HT-29 (cell line): Measurements from ENCODE around the gene AK1. TPM values are rescaled to one million over a fixed set of nuclear protein-coding genes. Genes with fewer than 3 reads are reported as not detected.
"Not testable (repeated sequence)": the region's sequence is repeated elsewhere in the genome, so short reads cannot be mapped to it uniquely, and the experiment has no call there.

ENCODE experiments used
- DNase-seq: peaks from one replicate; pipeline ENCODE4 v3.0.0-alpha.2; 2015; ENCODE audit warnings: low spot score
- total RNA-seq: library from RNA; depleted of rRNA; stranded (reverse); fragments of >200 nt; shearing (Covaris generic); gene quantifications from 2 replicates; pipeline ENCODE4 v1.2.3, GENCODE V29; 2014

The AK1 gene
- total RNA-seq, 1 experiment from 2014 or later, result 101 TPM

DNA sequence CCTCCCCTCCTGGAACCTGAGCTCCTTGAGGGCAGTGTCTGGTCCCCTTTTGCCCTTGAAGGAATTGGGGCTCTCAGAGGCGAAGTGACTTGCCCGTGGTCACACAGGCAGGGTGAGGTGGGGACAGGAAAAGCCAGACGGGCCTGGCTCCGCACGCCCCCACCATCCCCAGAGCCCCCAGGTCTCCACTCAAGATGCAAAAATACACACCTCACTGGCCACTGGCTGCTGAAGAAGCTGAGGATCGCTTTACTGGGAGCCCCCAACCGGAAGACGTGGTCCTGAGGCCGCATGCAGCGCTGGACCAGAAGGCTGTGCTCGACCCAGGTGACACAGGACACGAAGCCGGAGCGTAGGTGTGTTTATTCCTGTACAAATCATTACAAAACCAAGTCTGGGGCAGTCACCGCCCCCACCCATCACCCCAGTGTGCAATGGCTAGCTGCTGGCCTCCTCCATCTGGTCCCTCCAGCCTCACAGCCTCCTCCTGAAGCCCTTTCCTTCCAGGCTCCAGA lies 7.6 kb upstream of the AK1 start:
- DNase-seq, result no peak

DNA sequence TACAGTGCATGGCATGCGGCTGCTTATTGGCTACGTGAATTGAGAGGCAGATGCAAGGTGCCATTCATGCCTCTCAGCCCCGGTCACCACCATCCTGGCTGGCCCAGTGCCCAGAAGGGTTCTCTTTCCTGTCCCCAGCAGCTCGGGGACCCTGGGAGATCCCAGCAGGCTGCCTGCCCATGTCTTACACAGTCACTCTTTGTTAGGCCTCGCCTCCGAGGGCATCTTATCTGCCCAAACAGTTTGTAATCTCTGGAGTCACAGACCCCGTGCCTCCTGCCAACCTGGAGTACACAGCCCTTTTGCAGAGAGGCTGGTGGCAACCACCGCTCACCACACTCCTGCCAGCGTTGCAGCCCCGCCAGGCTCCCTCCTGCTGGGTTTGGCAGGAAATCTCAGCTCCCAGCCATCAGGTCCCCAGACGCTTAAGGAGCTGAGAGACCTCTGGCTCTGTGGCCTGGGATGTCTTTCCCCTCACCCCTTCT lies 7.0 kb upstream of the AK1 start:
- no peak for DNase-seq

DNA sequence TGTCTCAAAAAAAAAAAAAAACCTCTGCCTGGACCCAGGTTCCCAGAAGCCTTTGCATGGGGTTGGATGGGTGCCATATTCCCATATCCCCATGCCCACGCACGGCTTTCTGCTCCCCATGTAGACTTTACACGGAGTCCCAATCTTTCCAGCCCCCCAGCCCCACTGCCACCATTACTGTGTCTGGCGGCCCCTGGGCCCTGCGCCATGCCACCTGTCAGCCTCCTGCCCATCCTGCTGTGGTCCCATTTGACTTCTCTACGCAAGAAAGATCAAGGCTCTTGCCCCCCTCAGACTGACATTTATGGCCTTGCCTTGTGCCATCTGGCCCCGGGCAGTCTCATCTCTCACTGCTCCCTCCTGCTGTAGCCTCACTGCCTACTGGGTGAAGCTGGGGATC lies 6.5 kb upstream of the AK1 start:
- DNase-seq, result no peak

DNA sequence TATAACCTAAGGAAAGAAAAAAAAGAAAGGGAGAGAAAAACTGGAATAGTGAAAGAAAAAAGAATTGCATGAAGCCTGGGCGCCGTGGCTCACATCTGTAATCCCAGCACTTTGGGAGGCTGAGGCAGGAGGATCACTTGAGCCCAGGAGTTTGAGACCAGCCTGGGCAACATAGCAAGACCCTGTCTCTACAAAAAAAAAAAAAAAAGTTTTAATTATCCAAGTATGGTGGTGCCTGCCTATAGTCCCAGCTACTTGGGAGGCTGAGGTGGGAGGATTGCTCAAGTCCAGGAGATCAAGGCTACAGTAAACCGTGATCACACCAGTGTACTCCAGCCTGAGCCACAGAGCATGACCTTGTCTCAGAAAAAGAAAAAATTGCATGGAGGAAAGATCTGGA lies 4.2 kb upstream of the AK1 start:
- not testable (repeated sequence) for DNase-seq

DNA sequence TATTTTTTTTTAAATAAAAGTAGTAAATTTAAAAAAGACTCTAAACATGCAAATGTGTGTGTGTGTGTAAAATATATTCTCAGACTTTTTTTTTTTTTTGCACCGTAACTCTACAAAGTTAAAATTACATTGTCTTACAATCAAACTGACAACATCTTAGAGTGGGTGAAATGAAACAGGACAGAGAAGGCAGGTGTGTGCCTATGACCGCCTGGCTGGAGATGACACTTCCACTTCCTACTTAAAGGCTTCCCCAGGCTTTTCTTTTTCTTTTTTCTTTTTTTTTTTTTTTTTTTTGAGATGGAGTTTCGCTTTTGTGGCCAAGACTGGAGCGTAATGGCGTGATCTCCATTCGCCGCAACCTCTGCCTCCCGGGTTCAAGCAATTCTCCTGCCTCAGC lies 2.7 kb upstream of the AK1 start:
- DNase-seq, result no peak

DNA sequence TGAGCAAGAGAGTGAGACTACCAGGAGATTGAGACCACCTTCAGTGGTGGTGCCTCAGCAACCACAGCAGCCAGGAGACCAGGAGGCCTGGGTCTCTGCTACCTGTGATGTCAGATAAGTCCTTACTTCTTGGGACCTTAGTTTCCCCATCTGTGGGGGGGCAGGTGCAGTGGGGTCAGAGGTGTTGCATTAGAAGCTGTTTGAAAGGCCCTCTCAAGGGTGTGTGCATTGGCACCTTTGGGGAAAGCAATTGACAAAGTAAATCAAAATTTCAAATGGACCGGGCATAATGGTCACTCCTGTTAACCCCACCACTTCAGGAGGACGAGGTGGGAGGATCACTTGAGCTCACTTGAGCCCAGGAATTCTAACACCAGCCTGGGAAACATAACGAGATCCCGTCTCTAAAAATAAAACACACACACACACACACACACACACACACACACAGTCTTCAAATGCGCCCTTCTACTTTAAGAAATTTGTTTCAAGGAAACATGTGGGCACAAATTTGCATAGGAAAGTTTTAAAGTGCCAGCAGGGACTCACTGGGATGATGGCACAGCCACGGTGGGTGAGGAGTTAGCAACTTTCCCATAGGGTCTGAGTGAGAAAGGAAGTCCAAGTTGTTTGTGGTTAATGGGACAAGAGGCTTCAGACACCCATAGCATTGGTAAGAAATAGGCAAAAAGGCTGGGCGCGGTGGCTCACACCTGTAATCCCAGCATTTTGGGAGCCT lies 1.3 kb upstream of the AK1 start:
- no peak for DNase-seq

DNA sequence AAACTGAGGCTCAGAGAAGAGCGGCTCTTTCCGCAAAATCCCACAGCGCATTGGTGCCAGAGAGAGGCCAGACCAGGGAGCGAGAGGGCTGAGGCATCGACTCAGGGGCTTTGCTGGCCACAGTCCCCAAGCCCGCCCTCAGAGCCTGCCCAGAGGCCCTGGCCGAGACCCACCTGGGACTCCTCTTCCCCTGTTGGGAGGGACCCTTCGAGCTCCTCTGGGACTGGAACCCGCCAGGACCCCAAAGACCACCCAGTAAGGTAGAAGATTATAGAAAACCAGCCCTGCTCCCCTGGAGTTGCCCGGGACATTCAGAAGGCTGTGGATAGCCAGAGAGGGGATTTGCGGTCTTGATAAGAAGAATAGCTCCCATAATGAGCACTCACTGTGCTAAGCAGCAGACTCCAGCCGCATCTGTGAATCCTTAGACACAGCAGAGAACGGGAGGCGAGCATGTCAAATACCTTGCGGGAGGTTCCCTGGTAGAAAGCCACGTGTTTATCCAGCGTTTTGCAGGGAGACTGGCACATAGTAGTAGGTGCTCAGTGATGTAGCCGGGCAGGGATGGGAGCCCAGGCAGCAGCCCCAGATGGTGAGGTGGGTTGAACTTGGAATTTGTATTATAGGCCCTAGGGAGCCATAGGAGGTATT lies 651 bp upstream of the AK1 start:
- DNase-seq, result no peak

DNA sequence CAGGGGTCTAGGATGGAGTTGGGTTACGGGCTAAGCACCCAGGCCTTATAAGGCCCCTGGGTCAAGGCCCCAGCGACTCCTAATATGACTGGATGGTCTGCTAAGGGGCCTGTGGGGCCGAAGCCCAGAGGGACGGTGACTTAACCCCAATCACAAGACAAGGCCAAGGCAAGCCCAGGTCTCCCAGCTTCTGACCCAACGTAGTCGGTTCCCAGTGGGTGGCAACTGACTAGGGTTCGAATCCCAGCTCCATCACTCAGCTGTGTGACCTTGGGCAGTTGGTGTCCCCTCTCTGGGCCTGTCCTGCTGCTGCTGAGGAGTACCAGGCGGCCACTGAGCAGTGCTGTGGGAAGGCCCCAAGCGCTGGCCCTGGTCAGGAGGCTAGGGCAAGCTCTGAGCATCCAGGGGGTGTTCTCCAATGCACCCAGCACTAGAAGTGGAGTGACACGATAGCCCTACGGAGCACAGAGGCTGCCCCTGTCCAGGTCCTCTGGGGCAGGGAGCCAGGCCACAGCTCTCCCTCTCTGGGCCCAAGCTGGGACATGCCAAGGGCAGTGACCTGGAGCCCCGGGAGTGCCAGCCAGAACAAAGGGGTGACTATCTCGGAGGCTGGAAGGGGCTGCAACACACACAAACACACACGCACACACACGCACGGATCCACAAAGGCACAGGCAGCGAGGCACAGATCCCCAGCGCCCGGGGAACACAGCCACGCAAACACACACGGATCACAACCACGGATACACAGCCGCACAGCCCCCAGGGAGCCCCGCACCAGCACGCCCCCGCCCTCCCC lies 512 bp downstream of the AK1 start:
- no peak for DNase-seq

DNA sequence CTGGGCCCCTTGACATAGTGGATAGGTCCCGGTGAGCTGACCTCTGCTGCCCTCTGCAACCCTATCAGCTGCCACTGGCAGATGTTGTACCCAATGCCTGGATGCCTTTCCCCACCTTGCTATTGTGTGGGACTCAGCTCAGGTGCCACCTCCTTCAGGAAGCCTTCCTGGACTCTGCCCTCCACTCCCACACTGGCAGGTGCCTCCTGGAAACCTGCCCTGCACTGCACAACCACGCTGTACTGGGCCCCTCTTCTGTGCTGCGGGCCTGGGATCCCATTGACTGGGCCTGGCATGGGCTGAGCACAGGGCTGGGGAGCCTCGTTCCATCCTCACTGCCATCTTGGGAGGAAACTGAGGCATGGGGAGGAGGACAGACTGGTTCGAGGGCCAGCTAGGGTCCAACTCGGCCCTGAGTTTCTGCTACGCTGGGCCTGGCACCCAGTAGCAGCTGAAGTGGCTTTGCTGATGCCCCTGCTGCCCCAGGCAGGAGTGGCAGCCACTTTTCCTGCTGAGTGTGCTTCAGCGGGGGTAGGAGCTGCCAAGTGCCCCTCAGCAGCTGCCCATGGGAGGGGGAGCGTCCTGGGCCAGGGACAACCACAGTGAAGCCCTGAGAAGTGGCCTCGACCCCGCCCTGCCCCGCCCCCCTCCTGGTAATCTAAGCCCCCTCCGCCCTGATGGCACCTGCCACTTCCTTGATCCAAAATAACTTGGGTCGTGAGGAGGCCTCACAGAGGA lies 1.3 kb downstream of the AK1 start:
- DNase-seq, result no peak

DNA sequence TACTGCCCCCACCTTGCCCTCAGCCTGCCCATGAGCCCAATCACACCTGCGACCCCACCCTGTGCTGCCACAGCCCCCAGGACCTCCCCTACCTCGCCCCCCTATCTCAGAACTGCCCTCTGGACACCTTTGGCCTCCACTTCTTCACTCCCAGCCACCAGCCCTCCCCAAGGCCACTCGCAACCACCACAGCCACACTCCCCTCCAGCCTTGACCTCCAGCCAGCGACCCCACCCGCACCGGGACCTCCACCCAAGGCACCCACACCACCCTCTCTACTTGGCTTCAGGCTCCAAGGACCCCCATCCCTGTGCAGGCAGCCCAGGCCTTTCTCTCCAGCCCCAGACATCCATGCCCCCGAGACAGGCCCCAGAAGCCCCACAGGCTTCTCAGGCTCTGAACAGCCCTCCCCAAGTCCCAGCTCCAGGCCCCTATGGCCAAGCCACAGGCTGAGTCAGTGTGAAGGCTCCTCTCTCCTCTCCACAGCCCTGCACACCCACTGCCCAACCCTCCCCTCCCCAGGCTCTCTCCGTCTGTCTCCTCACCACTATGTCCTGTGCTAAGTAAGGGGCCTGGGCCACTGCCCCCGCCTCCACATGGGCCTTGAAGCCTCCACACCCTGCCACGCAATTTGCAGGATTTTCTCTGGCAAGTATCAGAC lies 2.0 kb downstream of the AK1 start:
- no peak for DNase-seq

DNA sequence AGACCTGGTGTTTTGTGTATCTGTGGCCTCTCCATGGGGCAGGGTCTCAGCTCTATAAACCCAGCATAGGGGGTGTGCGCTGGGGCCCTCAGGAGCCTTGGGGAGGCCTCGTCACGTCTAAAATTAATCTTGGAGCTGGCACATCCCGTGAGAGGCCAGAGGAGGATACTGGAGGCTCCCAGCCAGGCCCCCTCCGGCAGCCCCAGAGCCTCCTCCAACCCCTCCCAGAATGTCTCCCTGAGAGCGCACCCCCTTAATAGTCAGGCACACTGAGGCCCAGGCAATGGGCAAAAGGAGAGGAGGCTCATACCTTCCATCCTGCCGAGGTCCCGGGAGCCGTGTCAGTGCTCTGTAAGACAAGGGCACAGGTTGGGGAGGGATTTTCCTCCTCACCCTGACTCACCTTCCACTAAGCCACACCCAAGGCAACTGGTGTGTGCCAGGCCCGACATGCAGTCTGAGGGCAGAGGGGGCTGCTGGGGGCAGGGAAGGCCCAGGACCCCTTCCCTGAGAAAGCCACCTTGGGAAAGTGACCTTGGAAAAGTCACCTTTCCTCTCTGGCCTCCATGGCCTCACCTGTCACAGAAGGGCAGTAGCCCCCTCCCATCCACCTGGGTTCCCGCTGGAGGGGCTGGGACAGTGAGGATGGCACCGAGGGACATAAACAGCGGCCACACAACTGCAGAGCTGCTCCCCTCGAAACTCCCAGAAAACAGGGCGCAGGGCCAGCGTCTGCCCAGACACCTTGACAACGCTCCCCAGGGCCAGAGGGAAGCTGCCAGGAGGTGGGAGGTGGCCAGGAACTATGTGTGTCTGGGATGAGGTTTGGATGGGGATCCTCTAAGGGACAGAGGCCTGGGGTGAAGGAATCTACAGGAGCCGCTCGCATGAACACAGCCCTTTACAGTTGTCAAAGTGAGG lies 2.9 kb downstream of the AK1 start:
- DNase-seq, result no peak

DNA sequence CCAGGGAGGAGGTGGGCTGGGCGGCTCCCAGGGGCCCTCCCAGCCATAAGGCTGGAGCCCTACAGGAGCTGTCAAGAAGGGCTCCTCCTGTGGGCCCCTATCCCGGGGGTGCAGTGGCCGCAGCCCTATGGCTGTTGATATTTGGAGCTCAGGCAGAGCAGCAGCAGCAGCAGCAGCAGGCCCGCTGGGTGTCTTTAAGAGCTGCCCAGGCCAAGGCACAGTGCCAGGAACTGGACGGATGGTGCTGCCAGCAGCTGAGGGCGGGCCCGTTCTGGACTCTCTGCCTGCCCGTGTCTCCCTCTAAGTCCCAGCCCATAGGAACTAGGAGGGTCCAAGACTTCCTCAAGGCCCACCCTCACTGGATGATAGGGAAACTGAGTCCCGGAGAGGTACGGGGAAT lies 3.6 kb downstream of the AK1 start:
- no peak for DNase-seq

DNA sequence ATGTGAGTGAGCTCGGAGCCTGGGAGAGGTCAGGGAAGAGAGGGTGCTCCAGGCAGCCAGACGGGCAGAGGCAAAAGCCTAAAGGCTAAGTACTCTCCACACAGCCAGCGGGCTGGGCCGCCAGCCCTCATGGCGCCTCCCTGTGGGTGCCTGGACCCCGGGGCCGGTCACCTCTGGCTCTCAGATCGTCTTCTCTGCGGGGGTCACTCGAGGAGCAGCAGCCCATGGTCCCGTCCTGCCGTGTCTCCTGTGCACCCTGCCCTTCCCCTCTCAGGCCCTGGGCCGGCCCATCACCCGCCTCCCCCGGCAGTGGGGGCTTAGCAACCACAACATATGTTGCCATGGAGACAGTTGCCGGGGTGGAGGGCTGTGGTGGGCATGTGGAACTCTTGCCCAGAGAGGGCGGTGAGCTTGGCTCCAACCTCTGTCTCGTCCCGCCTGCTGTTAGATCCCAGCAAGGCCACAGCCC lies 4.2 kb downstream of the AK1 start:
- no peak for DNase-seq

DNA sequence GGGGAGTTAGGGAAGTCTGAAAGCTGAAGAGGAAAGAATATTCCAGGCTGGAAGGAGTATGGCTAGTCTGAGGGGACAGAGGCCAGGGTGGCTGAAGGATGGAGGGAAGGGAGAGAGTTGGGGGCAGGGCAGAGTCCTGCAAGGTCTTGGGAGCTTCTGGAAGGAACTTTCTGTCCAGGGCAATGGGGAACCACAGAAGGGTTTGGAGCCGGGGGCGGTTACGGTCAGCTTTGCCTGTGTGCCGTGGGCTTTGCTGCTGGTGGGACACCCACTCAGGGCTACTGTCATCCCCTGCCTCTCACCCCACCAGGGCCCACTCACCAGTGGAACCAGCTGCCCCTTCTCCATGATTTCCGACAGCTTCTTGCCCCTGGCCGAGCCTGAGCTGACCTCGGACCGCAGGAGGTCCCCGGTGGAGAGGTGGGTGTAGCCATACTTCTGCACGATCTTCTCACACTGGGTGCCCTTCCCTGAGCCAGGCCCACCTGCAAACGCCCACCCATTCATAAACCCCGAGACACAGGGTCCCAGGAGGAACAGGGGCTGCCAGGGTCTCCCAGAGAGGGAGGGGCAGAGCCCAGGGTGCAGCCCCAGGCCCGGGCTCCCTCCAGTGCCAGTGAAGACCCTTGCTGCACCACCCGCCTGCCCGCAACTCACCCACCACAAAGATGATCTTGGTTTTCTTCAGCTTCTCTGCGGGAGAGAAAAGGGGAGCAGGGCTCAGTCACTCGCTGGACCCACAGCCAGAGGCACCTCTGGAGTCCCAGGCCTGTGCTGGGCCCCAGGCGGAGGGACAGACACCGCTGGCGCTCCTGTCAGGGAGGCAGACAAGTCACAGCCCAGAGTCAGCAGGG lies 4.9 kb downstream of the AK1 start:
- no peak for DNase-seq

DNA sequence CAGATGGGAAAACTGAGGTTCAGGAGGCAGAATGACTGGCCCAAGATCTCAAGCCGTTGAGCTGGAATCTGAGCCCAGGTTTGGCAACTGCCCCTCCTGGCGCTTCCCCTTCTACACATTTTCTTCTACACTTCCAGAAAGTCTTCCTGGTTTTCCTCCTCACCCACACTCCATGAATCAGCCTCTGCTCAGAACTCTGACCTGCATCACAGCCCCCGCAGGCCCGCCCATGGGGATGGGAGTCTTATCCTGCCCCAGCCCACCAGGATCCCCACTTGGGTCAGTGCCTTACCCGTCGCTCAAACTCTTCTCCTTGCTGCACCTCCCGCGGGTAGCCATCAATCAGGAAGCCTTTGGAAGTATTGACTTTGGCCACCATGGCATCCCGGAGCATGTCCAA lies 5.9 kb downstream of the AK1 start:
- DNase-seq, result no peak

DNA sequence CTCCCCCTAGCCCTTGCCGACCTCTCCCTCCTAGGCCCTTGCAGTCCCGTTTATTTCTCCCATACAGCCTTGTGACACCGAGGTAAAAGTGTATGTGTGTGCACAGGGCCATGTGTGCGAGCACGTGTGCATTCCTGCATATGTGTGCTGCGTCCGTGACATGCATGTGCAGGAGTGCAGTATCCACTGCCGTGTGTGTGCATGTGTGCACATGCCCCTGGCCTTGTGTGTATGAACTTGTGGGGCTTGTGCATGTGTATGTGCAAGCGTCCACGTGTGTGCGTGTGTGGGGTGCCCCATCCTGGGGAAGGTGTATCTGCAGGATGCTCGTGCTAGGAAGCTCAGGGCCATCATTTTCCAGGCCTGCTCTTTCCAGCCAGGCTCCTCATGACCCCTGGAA lies 6.6 kb downstream of the AK1 start:
- no peak for DNase-seq

DNA sequence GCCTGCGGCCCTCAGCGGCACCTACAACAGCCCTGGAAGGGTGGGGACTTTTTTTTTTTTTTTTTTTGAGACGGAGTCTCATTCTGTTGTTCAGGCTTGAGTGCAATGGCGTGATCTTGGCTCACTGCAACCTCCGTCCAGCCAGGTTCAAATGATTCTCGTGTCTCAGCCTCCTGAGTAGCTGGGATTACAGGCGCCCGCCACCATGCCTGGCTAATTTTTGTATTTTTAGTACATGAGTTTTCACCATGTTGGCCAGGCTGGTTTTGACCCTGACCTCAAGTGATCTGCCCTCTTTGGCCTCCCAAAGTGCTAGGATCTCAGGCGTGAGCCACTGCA lies 7.4 kb downstream of the AK1 start:
- DNase-seq, result not testable (repeated sequence)

DNA sequence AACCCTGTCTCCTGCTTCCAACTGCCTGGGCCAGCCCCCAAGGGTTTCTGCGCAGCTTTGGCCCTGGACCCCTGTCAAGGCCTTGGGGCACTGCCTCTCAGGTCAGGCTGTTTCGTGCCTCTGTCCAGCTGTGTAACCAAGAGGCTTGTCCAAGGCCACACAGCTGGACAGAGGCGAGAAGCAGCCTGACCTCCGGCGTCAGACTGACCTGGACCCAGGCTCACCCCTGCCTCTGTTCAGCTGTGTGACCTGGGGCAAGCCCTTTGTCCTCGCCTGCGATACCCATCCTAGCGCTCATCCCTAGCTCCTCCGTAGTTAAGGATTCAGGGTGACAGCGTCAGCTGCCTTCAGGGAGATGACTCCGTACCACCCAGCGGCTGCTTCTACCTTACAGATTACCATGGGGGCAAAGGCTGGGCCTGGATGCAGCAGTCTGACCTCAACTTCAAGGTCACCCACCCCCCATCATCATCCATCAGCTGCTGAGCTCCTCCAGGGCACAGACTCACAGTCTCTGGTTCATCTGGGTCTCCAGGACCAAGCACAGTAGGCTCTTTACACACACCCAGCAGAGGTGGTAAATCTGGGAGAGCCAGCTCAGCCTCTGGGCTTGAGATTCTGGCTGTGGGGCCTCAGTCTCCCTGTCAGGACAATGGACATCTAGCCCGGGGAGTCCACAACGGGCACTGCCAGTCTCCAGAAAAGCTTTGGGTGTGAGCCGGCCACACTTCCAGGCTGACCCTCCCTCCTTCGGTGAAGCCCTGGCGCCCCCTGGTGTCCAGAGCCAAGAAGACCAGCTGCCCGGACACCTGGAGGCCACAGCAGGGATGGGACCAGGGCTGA lies 7.9 kb downstream of the AK1 start:
- DNase-seq, result peak; percentile 94
